T-helper 1 cell treated with Interleukin-12 subunit alpha and Interleukin-12 subunit beta and Interleukin-4 antibody, amounts not matched to agents 30 ng/mL and 1 ng/mL, for 36 hours (primary cell): Measurements from ENCODE around the gene CFAP69. TPM values are rescaled to one million over a fixed set of nuclear protein-coding genes. Genes with fewer than 3 reads are reported as not detected.
"Not testable (repeated sequence)": the region's sequence is repeated elsewhere in the genome, so short reads cannot be mapped to it uniquely, and the experiment has no call there.

Experiments
- intact Hi-C: fragments of 100-400 bp; cut with micrococcal nuclease; formaldehyde crosslinking; loops from one replicate; pipeline ENCODE4 v1.15.1; 2024
- total RNA-seq: library from RNA; stranded (reverse); gene quantifications from 2 replicates; pipeline ENCODE4 v1.2.3, GENCODE V29; 2022

CFAP69 gene
- total RNA-seq, 1 donor from 2014 or later: not detected

GRCh38 chr7:90334193-90334843 is 89.3 kb downstream of the CFAP69 start:
- intact Hi-C loops: no loop called here

- intact Hi-C loops: not testable (repeated sequence)
Measured at GRCh38 chr7:90334926-90335325, 90.0 kb downstream of the CFAP69 start.

GRCh38 chr7:90337106-90337505 is 92.1 kb downstream of the CFAP69 start:
- intact Hi-C loops: no loop called here

GRCh38 chr7:90345016-90345415 is 100.0 kb downstream of the CFAP69 start:
- intact Hi-C loops: loop anchor here (5.0 kb wide), 3 partner anchors 1537 to 1902 kb away; partner anchors contain the start of genes ANKIB1, CYP51A1, KRIT1 and MTERF1

- intact Hi-C loops: loop anchor here (1.0 to 5.0 kb wide), 9 partner anchors 58 to 1902 kb away; partner anchors contain the start of genes AKAP9, ANKIB1, CFAP69 and CLDN12
Measured at GRCh38 chr7:90345595-90346335, 100.8 kb downstream of the CFAP69 start.

- intact Hi-C loops: loop anchor here (1.0 to 5.0 kb wide), 9 partner anchors 57 to 1901 kb away; partner anchors contain the start of genes AKAP9, ANKIB1, CFAP69 and CLDN12
Measured at GRCh38 chr7:90346336-90347125, 101.6 kb downstream of the CFAP69 start, which contains the start of gene GTPBP10. Gene GTPBP10 (plus strand): TSS chr7:90346716. CDS start chr7:90346742, 26 bp downstream.

GRCh38 chr7:90347759-90348158 is 102.8 kb downstream of the CFAP69 start:
- intact Hi-C loops: loop anchor here (2.0 to 5.0 kb wide), 4 partner anchors 1535 to 1900 kb away; partner anchors contain the start of genes AKAP9, ANKIB1, CYP51A1 and KRIT1

- intact Hi-C loops: loop anchor here (5.0 kb wide), 3 partner anchors 1533 to 1898 kb away; partner anchors contain the start of genes ANKIB1, CYP51A1, KRIT1 and MTERF1
Measured at GRCh38 chr7:90349305-90349704, 104.3 kb downstream of the CFAP69 start.

GRCh38 chr7:90350032-90350431 is 105.1 kb downstream of the CFAP69 start:
- intact Hi-C loops: not testable (repeated sequence)

GRCh38 chr7:90351987-90352386 is 107.0 kb downstream of the CFAP69 start:
- intact Hi-C loops: no loop called here

Other genes with a start within 250 kb of the CFAP69 start
- 1.9 and 2.4 TPM in 2 replicates for gene STEAP1, start 90.7 kb upstream of the CFAP69 start, total RNA-seq
- gene STEAP2, start 33.4 kb upstream of the CFAP69 start, total RNA-seq: 0.07 TPM in 1 of 2 replicates, not detected in the other
- not detected in 2 replicates for gene FAM237B, start 76.1 kb downstream of the CFAP69 start, total RNA-seq
- 23.2 and 27.4 TPM in 2 replicates for gene GTPBP10, start 101.5 kb downstream of the CFAP69 start, total RNA-seq
- gene CLDN12, start 158.3 kb downstream of the CFAP69 start, total RNA-seq: 3.8 and 4.1 TPM in 2 replicates
- gene PTTG1IP2, start 224.5 kb downstream of the CFAP69 start, total RNA-seq: not detected in 2 replicates